Measurements from ENCODE around the gene ACOX3. TPM values are rescaled to one million over a fixed set of nuclear protein-coding genes. Genes with fewer than 3 reads are reported as not detected.

ACOX3 gene
- total and polyA plus RNA-seq, 11 donors = 16.9 to 51.6 (median 24.1) TPM

DNA sequence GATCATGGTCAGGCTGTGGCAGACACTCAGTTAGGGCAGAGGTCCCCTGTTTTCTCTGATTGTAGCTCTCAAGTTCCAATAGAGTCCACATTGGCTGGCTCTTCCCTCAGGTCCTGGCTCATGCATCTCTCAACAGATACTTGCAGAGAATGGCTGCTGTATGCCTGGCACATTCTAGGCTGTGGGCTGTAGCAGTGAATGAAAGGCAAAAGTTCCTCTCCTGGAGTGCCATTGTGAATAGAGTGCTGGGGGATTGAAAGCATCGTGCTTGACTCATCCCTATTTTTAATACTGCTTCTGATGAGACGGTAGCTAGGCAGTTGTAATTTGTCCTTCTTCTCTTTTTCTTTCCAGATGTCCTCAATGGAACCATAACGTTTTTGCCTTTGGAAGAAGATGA, 5.6 kb upstream of the ACOX3 start:
- H3K9me3 ChIP-seq = no peaks in the 10 kb centered on the region
- ATAC-seq = peak in 3 of 4 donors; percentile 35 to 52 (median 47)
- peaks cover 0 to 52% (median 45%) of the 10 kb centered on the region in 9 donors for H3K36me3 ChIP-seq
- no peaks in the 10 kb centered on the region for H3K27me3 ChIP-seq
- WGBS, 4 donors = 43 to 70% (median 55%) methylated on average over 3 of the region's 3 CpGs
- no peak for DNase-seq
- H3K4me3 ChIP-seq = no peak overlapping the region
- intact Hi-C loops (cut with DNase I) = no loop called here
- no peak overlapping the region for H3K27ac ChIP-seq
- H3K4me1 ChIP-seq = peaks cover 7 to 36% (median 27%) of the 10 kb centered on the region in 12 donors
- TF ChIP-seq CTCF (IDR thresholded peaks at IDR 0.05) (no peak), POLR2A (IDR thresholded peaks at IDR 0.05) (no peak)

DNA sequence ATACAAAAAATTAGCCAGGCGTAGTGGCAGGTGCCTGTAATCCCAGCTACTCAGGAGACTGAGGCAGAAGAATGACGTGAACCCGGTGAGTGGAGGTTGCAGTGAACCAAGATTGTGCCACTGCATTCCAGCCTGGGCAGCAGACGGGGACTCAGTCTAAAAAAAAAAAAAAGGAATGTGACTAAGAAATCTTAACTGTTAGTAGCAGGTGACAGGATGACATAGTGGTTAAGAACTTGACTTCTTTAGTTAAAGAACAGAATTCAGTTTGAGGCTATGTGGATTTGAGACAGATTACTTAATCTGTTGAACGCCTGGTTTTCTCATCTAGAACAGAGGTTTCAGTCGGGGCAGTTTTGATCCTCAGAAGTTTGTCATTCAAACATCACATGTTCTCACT, 3.3 kb upstream of the ACOX3 start:
- 58 to 73% (median 64%) methylated on average over 6 of the region's 6 CpGs for WGBS, 4 donors
- no peak overlapping the region for H3K4me3 ChIP-seq
- H3K9me3 ChIP-seq = no peaks in the 10 kb centered on the region
- no peaks in the 10 kb centered on the region for H3K27me3 ChIP-seq
- H3K36me3 ChIP-seq = peaks cover 0 to 29% (median 25%) of the 10 kb centered on the region in 9 donors
- ATAC-seq (no peak), DNase-seq (no peak)
- H3K27ac ChIP-seq = no peak overlapping the region
- TF ChIP-seq POLR2A (IDR thresholded peaks at IDR 0.05) (no peak), CTCF (IDR thresholded peaks at IDR 0.05) (no peak)
- intact Hi-C loops (cut with DNase I) = no loop called here
- H3K4me1 ChIP-seq = peaks cover 7 to 48% (median 38%) of the 10 kb centered on the region in 12 donors

- Histone ChIP-seq H3K36me3 (peaks cover 0 to 19% (median 15%) of the 10 kb centered on the region in 9 donors), H3K4me3 (peak overlapping the region in 2 of 12 donors; percentile 86 to 100), H3K4me1 (peaks cover 7 to 55% (median 45%) of the 10 kb centered on the region in 12 donors), H3K9me3 (no peaks in the 10 kb centered on the region), H3K27ac (no peak overlapping the region), H3K27me3 (no peaks in the 10 kb centered on the region)
- no peak for DNase-seq
- TF ChIP-seq POLR2A (IDR thresholded peaks at IDR 0.05) (no peak), CTCF (IDR thresholded peaks at IDR 0.05) (no peak)
- 63 to 71% (median 65%) methylated on average over 10 of the region's 10 CpGs for WGBS, 4 donors
- intact Hi-C loops (cut with DNase I) = no loop called here
- peak in 1 of 4 donors; percentile 16 for ATAC-seq
These were observed 2.3 kb upstream of the ACOX3 start for GRCh38 chr4:8442596-8443358.

GRCh38 chr4:8441499-8442091, 1.1 kb upstream of the ACOX3 start:
- Histone ChIP-seq H3K9me3 (no peaks in the 10 kb centered on the region), H3K36me3 (peaks cover 0 to 9% (median 3%) of the 10 kb centered on the region in 9 donors), H3K27ac (peak overlapping the region in 4 of 12 donors; percentile 91 to 96 (median 94)), H3K27me3 (no peaks in the 10 kb centered on the region), H3K4me3 (peak overlapping the region; percentile 66 to 100 (median 93)), H3K4me1 (peaks cover 7 to 64% (median 55%) of the 10 kb centered on the region in 12 donors)
- ATAC-seq (no peak), DNase-seq (no peak)
- intact Hi-C loops (cut with DNase I) = no loop called here
- TF ChIP-seq CTCF (IDR thresholded peaks at IDR 0.05) (no peak), POLR2A (IDR thresholded peaks at IDR 0.05) (no peak)
- WGBS, 4 donors = 51 to 64% (median 57%) methylated on average over 17 of the region's 17 CpGs
